Measurements from ENCODE around the gene HCFC1. TPM values are rescaled to one million over a fixed set of nuclear protein-coding genes. Genes with fewer than 3 reads are reported as not detected.

HCFC1 gene
- polyA plus RNA-seq, 2 of the 4 experiments (the other 2 are of a cell fraction), result 4.4 to 33.3 TPM

DNA sequence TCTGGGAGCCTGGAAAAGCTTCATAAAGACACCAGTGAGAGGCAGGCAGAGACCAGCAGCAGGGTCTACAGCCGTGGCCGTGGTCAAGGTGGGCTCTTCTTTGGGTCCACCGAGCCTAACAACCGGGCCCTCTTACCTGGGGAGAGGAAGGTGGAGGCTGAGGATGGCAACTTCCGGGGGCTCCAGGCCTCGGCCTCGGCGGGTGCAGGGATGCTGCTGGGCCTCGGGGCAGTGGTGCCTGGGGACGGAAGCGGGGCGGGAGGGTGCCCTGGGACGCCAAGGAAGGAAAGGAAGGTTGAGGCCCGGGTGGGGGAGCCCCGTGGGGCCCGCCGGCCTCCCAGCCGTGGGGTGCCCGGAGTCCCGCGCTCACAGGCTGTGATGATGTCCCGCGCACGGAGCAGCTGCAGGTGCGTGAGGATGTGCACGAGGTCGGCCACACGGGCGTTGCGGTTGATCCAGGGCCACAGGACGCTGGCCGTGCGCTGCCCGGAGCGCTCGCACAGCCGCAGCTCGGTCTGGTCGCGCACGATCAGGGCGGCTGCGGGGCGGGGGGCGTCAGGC, 47.5 kb upstream of the HCFC1 start:
- peak overlapping the region; percentile 63 for H3K4me3 ChIP-seq
- H3K4me2 ChIP-seq, result peak overlapping the region; percentile 81
- peaks cover 17% of the 10 kb centered on the region for H3K4me1 ChIP-seq
- ChIA-PET POLR2A (interaction anchor here (1.3 kb wide), 1 partner anchor 27 kb away, joined by 8 read pairs; no protein-coding TSS in a partner anchor), CTCF (interaction anchor here (0.8 to 3.5 kb wide), 4 partner anchors 9 to 32 kb away, joined by 5 to 13 read pairs (median 8); no protein-coding TSS in a partner anchor)
- TF ChIP-seq SMC3 (IDR thresholded peaks at IDR 0.05), result no peak
- 0 out of 2 replicates have a peak, but pooled peaks have one; percentile 28 for TF ChIP-seq PHF8 (IDR thresholded peaks at IDR 0.05; ENCODE audit: borderline replicate concordance, low read depth)
- peak overlapping the region; percentile 99 for H3K27ac ChIP-seq
- ATAC-seq (peak; percentile 10 to 14; a peak in 4 of 6 replicates), DNase-seq (ENCODE audit: low read depth in 1 of 2, low spot score in 1 of 2) (no peak), FAIRE-seq (no peak)
- H3K9me3 ChIP-seq, result no peaks in the 10 kb centered on the region
- 0% methylated on average over 7 of the region's 45 CpGs for WGBS (ENCODE audit: missing lambda C conversion rate)

DNA sequence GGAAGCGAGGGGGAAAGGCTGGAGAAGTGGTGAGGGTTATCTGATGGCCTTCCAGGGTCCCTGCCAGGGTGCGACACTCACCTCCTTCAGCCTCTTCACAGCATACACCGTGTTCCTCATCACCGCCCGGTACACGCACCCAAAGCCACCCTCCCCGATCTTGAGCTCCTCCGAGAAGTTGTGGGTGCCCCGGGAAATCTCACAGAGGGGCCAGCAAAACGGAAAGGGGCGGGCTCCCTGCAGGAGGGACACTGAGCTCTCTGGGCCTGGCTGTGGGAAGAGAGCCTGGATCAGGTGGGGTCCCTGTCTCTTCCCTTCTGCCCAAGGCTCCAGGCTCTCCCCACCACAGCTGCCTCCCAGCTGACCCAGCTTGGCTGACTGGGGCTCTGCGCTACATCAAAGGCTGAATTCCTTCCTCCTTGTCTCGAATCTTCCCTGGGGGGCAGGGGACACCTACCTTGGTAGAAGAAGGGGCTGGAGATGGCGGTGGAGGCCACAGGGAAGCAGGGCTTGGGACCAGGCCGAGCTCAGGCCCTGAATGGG, 47.0 kb upstream of the HCFC1 start:
- H3K4me2 ChIP-seq, result peak overlapping the region; percentile 81
- peaks cover 20% of the 10 kb centered on the region for H3K4me1 ChIP-seq
- CTCF ChIA-PET, result interaction anchor here (0.8 to 3.5 kb wide), 5 partner anchors 9 to 44 kb away, joined by 3 to 13 read pairs (median 6); no protein-coding TSS in a partner anchor
- H3K4me3 ChIP-seq, result peak overlapping the region; percentile 63
- TF ChIP-seq FOSB (CRISPR knock-in tag; IDR thresholded peaks at IDR 0.05) (no peak), MAZ (IDR thresholded peaks at IDR 0.05; ENCODE audit: borderline replicate concordance, low read depth, low read length) (no peak), JUNB (IDR thresholded peaks at IDR 0.05) (no peak)
- WGBS (ENCODE audit: missing lambda C conversion rate), result 41% methylated on average over 12 of the region's 15 CpGs
- peak; percentile 63 for FAIRE-seq
- no peaks in the 10 kb centered on the region for H3K9me3 ChIP-seq
- peak in 1 of 2 experiments; percentile 8; a peak in 2 of 6 replicates for ATAC-seq
- H3K27ac ChIP-seq, result peak overlapping the region; percentile 99
- no peak for DNase-seq (ENCODE audit: low read depth in 1 of 2, low spot score in 1 of 2)
- POLR2A ChIA-PET, result interaction anchor here (1.3 kb wide), 1 partner anchor 28 kb away, joined by 8 read pairs; no protein-coding TSS in a partner anchor

DNA sequence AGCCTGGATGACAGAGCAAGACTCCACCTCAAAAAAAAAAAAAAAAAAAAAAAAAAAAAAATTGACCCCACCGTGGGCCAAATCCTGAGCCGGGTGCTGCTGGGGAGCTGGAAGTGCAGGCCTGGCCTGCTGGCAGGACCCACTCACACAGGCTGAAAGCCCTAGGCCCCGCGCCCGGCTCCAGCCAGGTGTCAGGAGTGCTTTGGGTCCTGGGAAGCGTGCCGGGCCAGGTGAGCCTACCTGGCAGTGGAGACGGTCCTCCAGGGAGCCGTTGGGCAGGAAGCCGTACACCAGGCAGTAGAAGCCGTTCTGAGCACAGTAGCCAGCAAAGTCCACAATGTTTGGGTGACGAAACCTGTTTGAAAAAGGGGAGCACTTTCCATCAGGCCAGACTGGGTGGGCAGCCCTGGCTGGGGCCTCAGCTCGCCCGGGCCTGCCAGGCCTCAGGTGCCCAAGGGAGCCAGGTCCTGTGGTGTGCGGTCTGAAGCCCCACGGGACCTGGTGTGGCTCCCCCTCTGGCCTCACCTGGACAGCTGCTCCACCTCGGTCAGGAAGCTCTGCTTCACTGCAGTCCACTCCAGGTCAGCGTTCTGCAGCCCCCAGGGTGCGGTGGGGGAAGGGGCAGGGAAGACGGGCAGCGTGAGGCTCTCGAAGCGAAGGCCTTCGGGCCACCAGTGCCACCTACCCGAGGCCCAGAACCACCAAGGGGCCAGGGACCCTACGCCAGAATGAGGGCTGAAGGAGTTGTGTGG, 46.3 kb upstream of the HCFC1 start:
- peak overlapping the region; percentile 99; a peak in 5 of 6 replicates for H3K27ac ChIP-seq
- ChIA-PET CTCF (interaction anchor here (0.7 to 3.5 kb wide), 4 partner anchors 8 to 44 kb away, joined by 3 to 11 read pairs (median 4); no protein-coding TSS in a partner anchor), POLR2A (interaction anchor here (1.3 kb wide), 1 partner anchor 28 kb away, joined by 8 read pairs; no protein-coding TSS in a partner anchor)
- no peak for DNase-seq (ENCODE audit: low read depth in 1 of 2, low spot score in 1 of 2)
- no peak for TF ChIP-seq POLR2AphosphoS2 (conservative IDR thresholded peaks at IDR 0.05; ENCODE audit: low read length)
- no peak for TF ChIP-seq CHD4 (IDR thresholded peaks at IDR 0.05; ENCODE audit: borderline replicate concordance)
- TF ChIP-seq, protein P1, sequence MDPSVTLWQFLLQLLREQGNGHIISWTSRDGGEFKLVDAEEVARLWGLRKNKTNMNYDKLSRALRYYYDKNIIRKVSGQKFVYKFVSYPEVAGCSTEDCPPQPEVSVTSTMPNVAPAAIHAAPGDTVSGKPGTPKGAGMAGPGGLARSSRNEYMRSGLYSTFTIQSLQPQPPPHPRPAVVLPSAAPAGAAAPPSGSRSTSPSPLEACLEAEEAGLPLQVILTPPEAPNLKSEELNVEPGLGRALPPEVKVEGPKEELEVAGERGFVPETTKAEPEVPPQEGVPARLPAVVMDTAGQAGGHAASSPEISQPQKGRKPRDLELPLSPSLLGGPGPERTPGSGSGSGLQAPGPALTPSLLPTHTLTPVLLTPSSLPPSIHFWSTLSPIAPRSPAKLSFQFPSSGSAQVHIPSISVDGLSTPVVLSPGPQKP (IDR thresholded peaks at IDR 0.05; ENCODE audit: low read depth, low read length), result no peak
- no peak for TF ChIP-seq EP300 (IDR thresholded peaks at IDR 0.05)
- no peak for TF ChIP-seq FOXS1 (CRISPR knock-in tag; IDR thresholded peaks at IDR 0.05)
- TF ChIP-seq ZNF302 (CRISPR knock-in tag; IDR thresholded peaks at IDR 0.05), result no peak
- no peak for TF ChIP-seq RCOR1 (IDR thresholded peaks at IDR 0.05; ENCODE audit: low read depth, low read length)
- no peak for TF ChIP-seq ZC3H11A (IDR thresholded peaks at IDR 0.05)
- no peak for TF ChIP-seq KDM5A (IDR thresholded peaks at IDR 0.05)
- TF ChIP-seq, protein P2, sequence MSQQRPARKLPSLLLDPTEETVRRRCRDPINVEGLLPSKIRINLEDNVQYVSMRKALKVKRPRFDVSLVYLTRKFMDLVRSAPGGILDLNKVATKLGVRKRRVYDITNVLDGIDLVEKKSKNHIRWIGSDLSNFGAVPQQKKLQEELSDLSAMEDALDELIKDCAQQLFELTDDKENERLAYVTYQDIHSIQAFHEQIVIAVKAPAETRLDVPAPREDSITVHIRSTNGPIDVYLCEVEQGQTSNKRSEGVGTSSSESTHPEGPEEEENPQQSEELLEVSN (IDR thresholded peaks at IDR 0.05; ENCODE audit: borderline replicate concordance, low read depth), result no peak
- no peak for TF ChIP-seq ZFP36 (IDR thresholded peaks at IDR 0.05; ENCODE audit: borderline replicate concordance, partially characterized antibody)
- no peak for TF ChIP-seq CEBPB (IDR thresholded peaks at IDR 0.05)
- TF ChIP-seq SREBF2 (IDR thresholded peaks at IDR 0.05), result no peak
- no peak for TF ChIP-seq FOSL2 (IDR thresholded peaks at IDR 0.05)
- TF ChIP-seq FOSL2 (CRISPR knock-in tag; IDR thresholded peaks at IDR 0.05), result no peak
- TF ChIP-seq POLR2A (IDR thresholded peaks at IDR 0.05; ENCODE audit: low read length), result no peak
- no peak for TF ChIP-seq RNF2 (IDR thresholded peaks at IDR 0.05; ENCODE audit: borderline replicate concordance, low read depth)
- TF ChIP-seq MYC (IDR thresholded peaks at IDR 0.05; ENCODE audit: borderline replicate concordance, low read length), result no peak
- TF ChIP-seq, protein P3, sequence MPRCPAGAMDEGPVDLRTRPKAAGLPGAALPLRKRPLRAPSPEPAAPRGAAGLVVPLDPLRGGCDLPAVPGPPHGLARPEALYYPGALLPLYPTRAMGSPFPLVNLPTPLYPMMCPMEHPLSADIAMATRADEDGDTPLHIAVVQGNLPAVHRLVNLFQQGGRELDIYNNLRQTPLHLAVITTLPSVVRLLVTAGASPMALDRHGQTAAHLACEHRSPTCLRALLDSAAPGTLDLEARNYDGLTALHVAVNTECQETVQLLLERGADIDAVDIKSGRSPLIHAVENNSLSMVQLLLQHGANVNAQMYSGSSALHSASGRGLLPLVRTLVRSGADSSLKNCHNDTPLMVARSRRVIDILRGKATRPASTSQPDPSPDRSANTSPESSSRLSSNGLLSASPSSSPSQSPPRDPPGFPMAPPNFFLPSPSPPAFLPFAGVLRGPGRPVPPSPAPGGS (IDR thresholded peaks at IDR 0.05), result no peak
- TF ChIP-seq, protein P4, sequence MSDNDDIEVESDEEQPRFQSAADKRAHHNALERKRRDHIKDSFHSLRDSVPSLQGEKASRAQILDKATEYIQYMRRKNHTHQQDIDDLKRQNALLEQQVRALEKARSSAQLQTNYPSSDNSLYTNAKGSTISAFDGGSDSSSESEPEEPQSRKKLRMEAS (IDR thresholded peaks at IDR 0.05), result no peak
- TF ChIP-seq ZSCAN20 (CRISPR knock-in tag; IDR thresholded peaks at IDR 0.05), result no peak
- peak overlapping the region; percentile 81 for H3K4me2 ChIP-seq
- FAIRE-seq, result no peak
- H3K4me1 ChIP-seq, result peaks cover 25% of the 10 kb centered on the region
- WGBS (ENCODE audit: missing lambda C conversion rate), result 87% methylated on average over 19 of the region's 26 CpGs
- peak overlapping the region; percentile 63 for H3K4me3 ChIP-seq
- no peak for ATAC-seq
- H3K9me3 ChIP-seq, result no peaks in the 10 kb centered on the region

All from A549 (cell line).